H9 (cell line): Measurements from ENCODE around the gene KLHL18. TPM values are rescaled to one million over a fixed set of nuclear protein-coding genes. Genes with fewer than 3 reads are reported as not detected.

Source experiments
- DNase-seq: peaks from one replicate; pipeline ENCODE4 v3.0.0-alpha.2; 2017
- H2AFZ ChIP-seq: one replicate; pipeline ENCODE4 v1.6.1; 2013; ENCODE audit warnings: mild to moderate bottlenecking, low read length, control low read depth, moderate library complexity
- H2AK5ac ChIP-seq: 2 replicates; pipeline ENCODE4 v1.6.1; 2013; ENCODE audit warnings: low read length, control low read depth, mixed read lengths; ENCODE audit not compliant: insufficient read length
- H2BK120ac ChIP-seq: one replicate; pipeline ENCODE4 v1.6.1; 2013; ENCODE audit warnings: low read depth, mild to moderate bottlenecking, low read length, control low read depth, inconsistent platforms; ENCODE audit not compliant: poor library complexity, severe bottlenecking
- H2BK12ac ChIP-seq: 2 replicates; pipeline ENCODE4 v1.6.1; 2013; ENCODE audit warnings: low read length, control low read depth, mixed read lengths, low read depth; ENCODE audit not compliant: insufficient read length
- H2BK15ac ChIP-seq: 2 replicates; pipeline ENCODE4 v1.6.1; 2013; ENCODE audit warnings: low read depth, low read length, control low read depth
- H2BK20ac ChIP-seq: one replicate; pipeline ENCODE4 v1.6.1; 2013; ENCODE audit warnings: low read depth, mild to moderate bottlenecking, low read length, control low read depth, inconsistent platforms; ENCODE audit not compliant: poor library complexity, severe bottlenecking
- H2BK5ac ChIP-seq: 2 replicates; pipeline ENCODE4 v1.6.1; 2013; ENCODE audit warnings: low read length, control low read depth, mixed read lengths; ENCODE audit not compliant: insufficient read length
- H3K14ac ChIP-seq: 2 replicates; pipeline ENCODE4 v1.6.1; 2013; ENCODE audit warnings: low read length, control low read depth; ENCODE audit not compliant: insufficient read depth
- H3K18ac ChIP-seq: 2 replicates; pipeline ENCODE4 v1.6.1; 2013; ENCODE audit warnings: low read depth, mild to moderate bottlenecking, mixed read lengths, low read length, control low read depth; ENCODE audit not compliant: insufficient read length
- H3K23ac ChIP-seq: 2 replicates; pipeline ENCODE4 v1.6.1; 2013; ENCODE audit warnings: low read length, control low read depth, mixed read lengths, low read depth; ENCODE audit not compliant: insufficient read length
- H3K23me2 ChIP-seq: 2 replicates; pipeline ENCODE4 v1.6.1; 2013; ENCODE audit warnings: low read depth, mild to moderate bottlenecking, mixed read lengths, low read length, control low read depth; ENCODE audit not compliant: insufficient read length, poor library complexity, severe bottlenecking
- H3K27ac ChIP-seq: 2 replicates; pipeline ENCODE4 v1.5.1; 2013; ENCODE audit warnings: low read length, control low read depth, mixed read lengths, low read depth; ENCODE audit not compliant: insufficient read length
- H3K27me3 ChIP-seq: 2 replicates; pipeline ENCODE4 v1.6.1; 2013; ENCODE audit warnings: low read length, control low read depth, inconsistent platforms; ENCODE audit not compliant: insufficient read depth
- H3K4ac ChIP-seq: 2 replicates; pipeline ENCODE4 v1.6.1; 2013; ENCODE audit warnings: low read depth, mild to moderate bottlenecking, control low read depth, inconsistent platforms, low read length, moderate library complexity
- H3K4me1 ChIP-seq: 2 replicates; pipeline ENCODE4 v1.6.1; 2013; ENCODE audit warnings: low read length, control low read depth, inconsistent platforms; ENCODE audit not compliant: insufficient read depth
- H3K4me2 ChIP-seq: 2 replicates; pipeline ENCODE4 v1.6.1; 2013; ENCODE audit warnings: low read length, control low read depth, mixed read lengths; ENCODE audit not compliant: insufficient read length, insufficient read depth
- H3K56ac ChIP-seq: 2 replicates; pipeline ENCODE4 v1.6.1; 2013; ENCODE audit warnings: low read depth, mild to moderate bottlenecking, mixed read lengths, low read length, control low read depth; ENCODE audit not compliant: insufficient read length
- H3K79me1 ChIP-seq: 2 replicates; pipeline ENCODE4 v1.6.1; 2013; ENCODE audit warnings: low read depth, mild to moderate bottlenecking, moderate library complexity, low read length, control low read depth, inconsistent platforms; ENCODE audit not compliant: insufficient read depth, poor library complexity, severe bottlenecking
- H3K79me2 ChIP-seq: 2 replicates; pipeline ENCODE4 v1.6.1; 2013; ENCODE audit warnings: low read length, control low read depth, inconsistent platforms; ENCODE audit not compliant: insufficient read depth
- H3K9ac ChIP-seq: 2 replicates; pipeline ENCODE4 v1.6.1; 2013; ENCODE audit warnings: low read length, control low read depth, mixed read lengths; ENCODE audit not compliant: insufficient read length; ENCODE audit errors: extremely low read depth
- H3K9me3 ChIP-seq: one replicate; pipeline ENCODE4 v1.6.1; 2013; ENCODE audit warnings: low read depth, low read length, inconsistent platforms; ENCODE audit not compliant: control insufficient read depth
- H3T11ph ChIP-seq: one replicate; pipeline ENCODE4 v1.6.1; 2013; ENCODE audit warnings: mild to moderate bottlenecking, low read length, control low read depth, inconsistent platforms
- H4K20me1 ChIP-seq: one replicate; pipeline ENCODE4 v1.6.1; 2013; ENCODE audit not compliant: control insufficient read depth, insufficient read length, insufficient read depth
- H4K5ac ChIP-seq: 2 replicates; pipeline ENCODE4 v1.6.1; 2013; ENCODE audit warnings: low read depth, mild to moderate bottlenecking, mixed read lengths, low read length, control low read depth; ENCODE audit not compliant: insufficient read length
- H4K8ac ChIP-seq: replicated peaks from 2 replicates; pipeline ENCODE4 v1.6.1; 2013; ENCODE audit warnings: low read length, control low read depth, mixed read lengths, low read depth; ENCODE audit not compliant: insufficient read length
- H4K91ac ChIP-seq: 2 replicates; pipeline ENCODE4 v1.6.1; 2013; ENCODE audit warnings: low read depth, mild to moderate bottlenecking, moderate library complexity, mixed read lengths, low read length, control low read depth; ENCODE audit not compliant: insufficient read length
- H3K27ac Mint-ChIP-seq, 3 experiments: 2 replicates in 2 of 3; 3 replicates in 1 of 3; pipeline ENCODE4 v1.8.0; 2020 to 2021; ENCODE audit warnings: mixed read lengths in 3 of 3, mild to moderate bottlenecking in 1 of 3, moderate library complexity in 1 of 3
- H3K27me3 Mint-ChIP-seq: 2 replicates; pipeline ENCODE4 v1.8.0; 2021; ENCODE audit warnings: low read depth, mild to moderate bottlenecking, moderate library complexity, mixed read lengths
- H3K36me3 Mint-ChIP-seq, 3 experiments: 2 replicates in 2 of 3; 3 replicates in 1 of 3; pipeline ENCODE4 v1.8.0; 2020 to 2021; ENCODE audit warnings: low read depth in 3 of 3, mixed read lengths in 3 of 3; ENCODE audit not compliant: insufficient read depth in 1 of 3
- H3K4me1 Mint-ChIP-seq, 2 experiments: 2 replicates each; pipeline ENCODE4 v1.8.0; 2020; ENCODE audit warnings: mixed read lengths in 2 of 2
- H3K4me3 Mint-ChIP-seq, 2 experiments: 2 replicates in 1 of 2; 3 replicates in 1 of 2; pipeline ENCODE4 v1.8.0; 2020 to 2021; ENCODE audit warnings: mild to moderate bottlenecking in 2 of 2, mixed read lengths in 2 of 2, moderate library complexity in 1 of 2
- H3K9me3 Mint-ChIP-seq, 2 experiments: 2 replicates in 1 of 2; 3 replicates in 1 of 2; pipeline ENCODE4 v1.8.0; 2020; ENCODE audit warnings: mild to moderate bottlenecking in 2 of 2, mixed read lengths in 2 of 2, moderate library complexity in 1 of 2
- CTCF ChIP-seq: fragments of 200-600 bp; sonication (generic); conservative IDR thresholded peaks from 3 replicates; pipeline ENCODE4 v1.8.0; 2021; ENCODE audit warnings: antibody characterized with exemption, mild to moderate bottlenecking
- WGBS: extraction: QIAGEN DNeasy Blood & Tissue Kit; methylation state at CpG from one replicate; pipeline ENCODE4 v1.1.7; 2013; ENCODE audit warnings: missing lambda C conversion rate, low lambda C conversion rate, mixed read lengths; ENCODE audit not compliant: insufficient read length; ENCODE audit errors: extremely low coverage; 5-methylcytosine and 5-hydroxymethylcytosine counted together
- total RNA-seq: library from RNA; stranded (reverse); gene quantifications from 2 replicates; pipeline ENCODE4 v1.2.1, GENCODE V29; 2021

The KLHL18 gene
- total RNA-seq, 1 experiment from 2014 or later: 55.3 TPM

DNA sequence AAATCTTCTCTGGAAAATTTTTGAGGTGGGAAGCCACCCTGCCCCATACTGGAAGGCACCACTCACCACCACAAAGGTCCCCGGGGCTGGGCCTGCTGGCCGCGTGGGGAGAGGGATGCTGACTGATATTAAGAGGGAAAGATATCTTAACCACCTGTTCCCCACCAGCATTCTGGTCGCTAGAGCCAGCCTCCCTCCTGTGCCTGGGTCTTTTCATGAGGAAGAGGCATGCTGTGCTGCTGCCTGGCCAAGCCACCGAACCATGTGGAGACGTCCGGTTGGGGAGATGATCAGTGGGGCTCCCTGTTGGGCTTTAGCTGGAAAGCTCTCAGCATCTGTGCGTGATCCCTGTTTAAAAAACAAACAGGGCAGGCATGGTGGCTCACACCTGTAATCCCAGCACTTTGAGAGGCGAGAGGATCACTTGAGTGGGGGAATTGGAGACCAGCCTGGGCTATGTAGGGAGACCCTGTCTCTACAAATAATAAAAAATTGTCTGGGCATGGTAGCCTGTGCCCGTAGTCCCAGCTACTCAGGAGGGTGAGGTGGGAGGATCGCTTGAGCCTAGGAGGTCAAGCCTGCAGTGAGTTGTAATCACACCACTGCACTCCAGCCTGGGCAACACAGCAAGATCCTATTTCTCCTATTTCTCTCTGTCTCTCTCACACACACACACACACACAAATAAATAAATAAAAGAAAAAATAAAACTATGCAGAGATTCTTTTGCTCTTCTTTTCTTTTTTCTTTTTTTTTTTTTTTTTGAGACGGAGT, 1.0 kb downstream of the KLHL18 start:
- peak overlapping the region; percentile 83 for H3K9ac ChIP-seq
- peak overlapping the region; percentile 92 for H3K4me2 ChIP-seq
- Mint-ChIP-seq H3K27me3 (no peaks in the 10 kb centered on the region), H3K27ac (peak overlapping the region; percentile 76 to 100 (median 98); a peak in 6 of 7 replicates), H3K4me1 (peaks cover 13 to 14% of the 10 kb centered on the region in 2 experiments; a peak in 3 of 4 replicates), H3K4me3 (peak overlapping the region; percentile 99 to 100), H3K9me3 (peaks cover 0 to 2% of the 10 kb centered on the region in 2 experiments; a peak in 1 of 5 replicates), H3K36me3 (peaks cover 9 to 31% (median 13%) of the 10 kb centered on the region in 3 experiments; a peak in 6 of 7 replicates)
- H3K27me3 ChIP-seq: no peaks in the 10 kb centered on the region
- H3T11ph ChIP-seq: no peak overlapping the region
- no peak overlapping the region for H3K14ac ChIP-seq
- peaks cover 6% of the 10 kb centered on the region; the same call in 1 of the 2 replicates for H3K79me2 ChIP-seq
- no peak overlapping the region for H4K5ac ChIP-seq
- no peak overlapping the region for H4K8ac ChIP-seq
- no CpG with 5 or more reads among the region's 12 CpGs for WGBS
- H3K4me1 ChIP-seq: no peaks in the 10 kb centered on the region
- no peak overlapping the region for H3K27ac ChIP-seq
- no peak overlapping the region for H2AK5ac ChIP-seq
- H3K23me2 ChIP-seq: peaks cover 20% of the 10 kb centered on the region
- H2BK20ac ChIP-seq: no peak overlapping the region
- TF ChIP-seq CTCF: no peak
- H3K56ac ChIP-seq: no peak overlapping the region
- H3K4ac ChIP-seq: no peak overlapping the region
- no peak overlapping the region for H3K23ac ChIP-seq
- no peak overlapping the region for H3K18ac ChIP-seq
- no peaks in the 10 kb centered on the region for H4K20me1 ChIP-seq
- H2BK5ac ChIP-seq: no peak overlapping the region
- no peak overlapping the region for H2BK12ac ChIP-seq
- no peaks in the 10 kb centered on the region for H3K9me3 ChIP-seq
- H2BK15ac ChIP-seq: no peak overlapping the region
- peaks cover 4% of the 10 kb centered on the region for H3K79me1 ChIP-seq
- H2AFZ ChIP-seq: no peak overlapping the region
- H2BK120ac ChIP-seq: no peak overlapping the region
- no peak overlapping the region for H4K91ac ChIP-seq
- DNase-seq: peak; percentile 62
